MM.1S (cell line): ENCODE measurements around the gene KCNG2.

Source experiments
- DNase-seq: peaks from one replicate; pipeline ENCODE4 v3.0.0-alpha.2; 2015
- H2AFZ ChIP-seq: fragments of 300-600 bp; sonication (generic); 2 replicates; pipeline ENCODE4 v1.6.0; 2016; ENCODE audit warnings: antibody characterized with exemption, low read length
- H3F3A ChIP-seq: fragments of 300-600 bp; sonication (generic); 2 replicates; pipeline ENCODE4 v1.6.1; 2016; ENCODE audit warnings: mild to moderate bottlenecking, antibody characterized with exemption, low read length, moderate library complexity, mixed read lengths; ENCODE audit not compliant: insufficient read depth
- H3K27ac ChIP-seq: fragments of 300-600 bp; sonication (generic); 2 replicates; pipeline ENCODE4 v1.5.1; 2016; ENCODE audit warnings: mild to moderate bottlenecking, low read length
- H3K27me3 ChIP-seq: fragments of 300-600 bp; sonication (generic); replicated peaks from 2 replicates; pipeline ENCODE4 v1.6.0; 2016; ENCODE audit warnings: low read length; ENCODE audit not compliant: insufficient read depth
- H3K36me3 ChIP-seq: fragments of 300-600 bp; sonication (generic); replicated peaks from 2 replicates; pipeline ENCODE4 v1.6.1; 2016; ENCODE audit warnings: mild to moderate bottlenecking, low read length, mixed read lengths; ENCODE audit not compliant: insufficient read depth
- H3K4me1 ChIP-seq: fragments of 300-600 bp; sonication (generic); 2 replicates; pipeline ENCODE4 v1.6.1; 2016; ENCODE audit warnings: low read length, mixed read lengths
- H3K4me2 ChIP-seq: fragments of 300-600 bp; sonication (generic); 2 replicates; pipeline ENCODE4 v1.6.0; 2016; ENCODE audit warnings: low read depth, low read length
- H3K4me3 ChIP-seq: fragments of 300-600 bp; sonication (generic); 2 replicates; pipeline ENCODE4 v1.5.1; 2016; ENCODE audit warnings: low read length, mixed read lengths
- H3K79me2 ChIP-seq: fragments of 300-600 bp; sonication (generic); 2 replicates; pipeline ENCODE4 v1.6.1; 2016; ENCODE audit warnings: mixed run types, low read length, mixed read lengths
- H3K9ac ChIP-seq: fragments of 300-600 bp; sonication (generic); 2 replicates; pipeline ENCODE4 v1.6.1; 2016; ENCODE audit warnings: low read length, mixed read lengths
- H3K9me2 ChIP-seq: fragments of 300-600 bp; sonication (generic); replicated peaks from 2 replicates; pipeline ENCODE4 v1.6.1; 2016; ENCODE audit warnings: mild to moderate bottlenecking, low read length, mixed read lengths; ENCODE audit not compliant: insufficient read depth
- H3K9me3 ChIP-seq: fragments of 300-600 bp; sonication (generic); replicated peaks from 2 replicates; pipeline ENCODE4 v1.6.1; 2016; ENCODE audit warnings: mild to moderate bottlenecking, low read length, mixed read lengths; ENCODE audit not compliant: insufficient read depth
- H4K20me1 ChIP-seq: fragments of 300-600 bp; sonication (generic); 2 replicates; pipeline ENCODE4 v1.6.1; 2016; ENCODE audit warnings: mild to moderate bottlenecking, low read length, moderate library complexity, mixed read lengths; ENCODE audit not compliant: insufficient read depth
- CTCF ChIP-seq: fragments of 300-600 bp; sonication (generic); IDR thresholded peaks from 2 replicates; pipeline ENCODE4 v1.5.1; 2016; ENCODE audit warnings: antibody characterized with exemption, low read length, mixed read lengths
- EZH2 ChIP-seq: fragments of 300-600 bp; sonication (generic); optimal IDR thresholded peaks from 2 replicates; pipeline ENCODE3; 2017; ENCODE audit warnings: low read depth, mild to moderate bottlenecking, antibody characterized with exemption, low read length, mixed read lengths
- EZH2phosphoT487 ChIP-seq: fragments of 300-600 bp; sonication (generic); IDR thresholded peaks from 2 replicates; pipeline ENCODE4 v1.6.1; 2018; ENCODE audit warnings: antibody characterized with exemption, low read length

Gene KCNG2

GRCh38 chr18:79934311-79935097 is 136.8 kb downstream of the KCNG2 start:
- H3K9ac ChIP-seq: no peak overlapping the region
- H3K79me2 ChIP-seq: peaks cover 15% of the 10 kb centered on the region
- no peak overlapping the region for H3K4me3 ChIP-seq
- no peaks in the 10 kb centered on the region for H3K27me3 ChIP-seq
- H3K4me2 ChIP-seq: no peak overlapping the region
- H2AFZ ChIP-seq: no peak overlapping the region
- H3K9me2 ChIP-seq: no peaks in the 10 kb centered on the region
- no peak for DNase-seq
- H4K20me1 ChIP-seq: no peaks in the 10 kb centered on the region
- H3F3A ChIP-seq: no peaks in the 10 kb centered on the region
- no peak for TF ChIP-seq CTCF
- no peaks in the 10 kb centered on the region for H3K4me1 ChIP-seq
- H3K9me3 ChIP-seq: no peaks in the 10 kb centered on the region
- no peaks in the 10 kb centered on the region; the same call in 1 of the 2 replicates for H3K36me3 ChIP-seq
- H3K27ac ChIP-seq: no peak overlapping the region

GRCh38 chr18:79935098-79935480 is 137.4 kb downstream of the KCNG2 start:
- TF ChIP-seq EZH2phosphoT487 (no peak), CTCF (no peak), EZH2 (no peak)
- Histone ChIP-seq H3K79me2 (peaks cover 15% of the 10 kb centered on the region), H2AFZ (no peak overlapping the region), H3K4me2 (no peak overlapping the region), H3K4me3 (no peak overlapping the region), H3K4me1 (no peaks in the 10 kb centered on the region), H3K27me3 (no peaks in the 10 kb centered on the region), H3K9me2 (no peaks in the 10 kb centered on the region), H3K9me3 (no peaks in the 10 kb centered on the region), H4K20me1 (no peaks in the 10 kb centered on the region), H3K9ac (no peak overlapping the region), H3K27ac (no peak overlapping the region), H3F3A (no peaks in the 10 kb centered on the region), H3K36me3 (no peaks in the 10 kb centered on the region; the same call in 1 of the 2 replicates)
- no peak for DNase-seq

- H3K9me3 ChIP-seq: no peaks in the 10 kb centered on the region
Observed at GRCh38 chr18:79935499-79935898, 137.8 kb downstream of the KCNG2 start.

GRCh38 chr18:79935925-79936324 is 138.2 kb downstream of the KCNG2 start:
- Histone ChIP-seq H3F3A (no peaks in the 10 kb centered on the region), H3K79me2 (peaks cover 15% of the 10 kb centered on the region), H3K27me3 (no peaks in the 10 kb centered on the region), H3K4me2 (no peak overlapping the region), H3K9ac (no peak overlapping the region), H3K4me3 (no peak overlapping the region), H3K9me3 (no peaks in the 10 kb centered on the region), H2AFZ (no peak overlapping the region), H3K27ac (no peak overlapping the region), H4K20me1 (no peaks in the 10 kb centered on the region), H3K4me1 (no peaks in the 10 kb centered on the region), H3K9me2 (no peaks in the 10 kb centered on the region), H3K36me3 (no peaks in the 10 kb centered on the region; the same call in 1 of the 2 replicates)
- TF ChIP-seq CTCF: no peak
- TF ChIP-seq EZH2phosphoT487: no peak
- TF ChIP-seq EZH2: no peak
- no peak for DNase-seq

More at GRCh38 chr18:79935499-79935898, 137.8 kb downstream of the KCNG2 start:
- Histone ChIP-seq H4K20me1 (no peaks in the 10 kb centered on the region), H3K9me2 (no peaks in the 10 kb centered on the region), H3K27me3 (no peaks in the 10 kb centered on the region), H3K4me2 (no peak overlapping the region), H3K27ac (no peak overlapping the region), H3K4me1 (no peaks in the 10 kb centered on the region), H3F3A (no peaks in the 10 kb centered on the region), H3K79me2 (peaks cover 15% of the 10 kb centered on the region), H3K36me3 (no peaks in the 10 kb centered on the region; the same call in 1 of the 2 replicates), H3K9ac (no peak overlapping the region), H2AFZ (no peak overlapping the region), H3K4me3 (no peak overlapping the region)
- no peak for TF ChIP-seq EZH2phosphoT487
- no peak for DNase-seq
